ENCODE measurements around the gene SPINK8.

DNA sequence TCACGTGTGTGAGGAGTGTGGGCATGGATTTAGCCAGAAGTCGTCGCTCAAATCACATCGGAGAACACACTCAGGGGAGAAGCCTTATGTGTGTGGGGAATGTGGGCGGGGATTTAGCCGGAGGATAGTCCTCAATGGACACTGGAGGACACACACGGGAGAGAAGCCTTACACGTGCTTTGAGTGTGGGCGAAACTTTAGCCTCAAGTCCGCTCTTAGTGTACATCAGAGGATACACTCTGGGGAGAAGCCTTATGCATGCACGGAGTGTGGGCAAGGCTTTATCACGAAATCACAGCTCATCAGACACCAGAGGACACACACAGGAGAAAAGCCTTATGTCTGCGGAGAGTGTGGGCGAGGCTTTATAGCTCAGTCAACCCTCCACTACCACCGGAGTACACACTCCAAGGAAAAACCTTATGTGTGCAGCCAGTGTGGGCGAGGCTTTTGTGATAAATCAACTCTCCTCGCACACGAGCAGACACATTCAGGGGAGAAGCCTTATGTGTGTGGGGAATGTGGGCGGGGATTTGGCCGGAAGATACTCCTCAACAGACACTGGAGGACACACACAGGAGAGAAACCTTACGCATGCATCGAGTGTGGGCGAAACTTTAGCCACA is 64.4 kb downstream of the SPINK8 start:
- TF ChIP-seq, protein P1, sequence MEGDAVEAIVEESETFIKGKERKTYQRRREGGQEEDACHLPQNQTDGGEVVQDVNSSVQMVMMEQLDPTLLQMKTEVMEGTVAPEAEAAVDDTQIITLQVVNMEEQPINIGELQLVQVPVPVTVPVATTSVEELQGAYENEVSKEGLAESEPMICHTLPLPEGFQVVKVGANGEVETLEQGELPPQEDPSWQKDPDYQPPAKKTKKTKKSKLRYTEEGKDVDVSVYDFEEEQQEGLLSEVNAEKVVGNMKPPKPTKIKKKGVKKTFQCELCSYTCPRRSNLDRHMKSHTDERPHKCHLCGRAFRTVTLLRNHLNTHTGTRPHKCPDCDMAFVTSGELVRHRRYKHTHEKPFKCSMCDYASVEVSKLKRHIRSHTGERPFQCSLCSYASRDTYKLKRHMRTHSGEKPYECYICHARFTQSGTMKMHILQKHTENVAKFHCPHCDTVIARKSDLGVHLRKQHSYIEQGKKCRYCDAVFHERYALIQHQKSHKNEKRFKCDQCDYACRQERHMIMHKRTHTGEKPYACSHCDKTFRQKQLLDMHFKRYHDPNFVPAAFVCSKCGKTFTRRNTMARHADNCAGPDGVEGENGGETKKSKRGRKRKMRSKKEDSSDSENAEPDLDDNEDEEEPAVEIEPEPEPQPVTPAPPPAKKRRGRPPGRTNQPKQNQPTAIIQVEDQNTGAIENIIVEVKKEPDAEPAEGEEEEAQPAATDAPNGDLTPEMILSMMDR (IDR thresholded peaks at IDR 0.05), result no peak
- TF ChIP-seq POLR2A (IDR thresholded peaks at IDR 0.05), result no peak
